Liver (tissue), 9 donors: ENCODE measurements around the gene PARP4. TPM values are rescaled to one million over a fixed set of nuclear protein-coding genes. Genes with fewer than 3 reads are reported as not detected.
"Not testable (repeated sequence)": the region's sequence is repeated elsewhere in the genome, so short reads cannot be mapped to it uniquely, and the experiment has no call there.

Source experiments
- DNase-seq: peaks from one replicate; pipeline ENCODE4 v3.0.0-alpha.2; 2017; ENCODE audit warnings: low spot score
- H3K27ac ChIP-seq, 2 donors: one replicate each; pipeline ENCODE4 v1.7.0; 2013; ENCODE audit warnings: inconsistent platforms in 2 of 2, low read length in 2 of 2, control low read depth in 1 of 2, low read depth in 1 of 2, mild to moderate bottlenecking in 1 of 2
- H3K27me3 ChIP-seq, 4 donors: one replicate each; pipeline versions ENCODE4 v1.6.1 to v1.7.0; 2013; ENCODE audit warnings: low read length in 3 of 4, inconsistent platforms in 1 of 4, mild to moderate bottlenecking in 1 of 4, moderate library complexity in 1 of 4; ENCODE audit not compliant: control insufficient read depth in 4 of 4, insufficient read depth in 4 of 4
- H3K36me3 ChIP-seq, 4 donors: one replicate each; pipeline versions ENCODE4 v1.6.1 to v1.7.0; 2013; ENCODE audit warnings: low read length in 3 of 4, mild to moderate bottlenecking in 3 of 4, low read depth in 1 of 4, moderate library complexity in 1 of 4; ENCODE audit not compliant: control insufficient read depth in 4 of 4, insufficient read depth in 3 of 4
- H3K4me1 ChIP-seq, 4 donors: one replicate each; pipeline versions ENCODE4 v1.6.1 to v1.7.0; 2013; ENCODE audit warnings: low read length in 3 of 4, mild to moderate bottlenecking in 3 of 4, moderate library complexity in 1 of 4; ENCODE audit not compliant: control insufficient read depth in 4 of 4, insufficient read depth in 4 of 4
- H3K4me3 ChIP-seq, 3 donors: one replicate each; pipeline versions ENCODE4 v1.6.1 to v1.7.0; 2013; ENCODE audit warnings: low read length in 3 of 3, control low read depth in 1 of 3, low read depth in 1 of 3, mild to moderate bottlenecking in 1 of 3
- H3K9ac ChIP-seq, 2 donors: one replicate each; pipeline ENCODE4 v1.7.0; 2013; ENCODE audit warnings: low read length in 2 of 2, mild to moderate bottlenecking in 2 of 2, moderate library complexity in 2 of 2, control low read depth in 1 of 2, low read depth in 1 of 2
- H3K9me3 ChIP-seq, 4 donors: one replicate each; pipeline versions ENCODE4 v1.6.1 to v1.7.0; 2013; ENCODE audit warnings: low read length in 3 of 4; ENCODE audit not compliant: control insufficient read depth in 4 of 4
- EGR1 ChIP-seq, 2 donors: IDR thresholded peaks; 2 replicates each; pipeline ENCODE4 v1.6.1; 2016 to 2018; ENCODE audit warnings: antibody characterized with exemption in 2 of 2, low read depth in 2 of 2
- FOXA1 ChIP-seq: IDR thresholded peaks from 2 replicates; pipeline ENCODE4 v1.6.1; 2016; ENCODE audit warnings: antibody characterized with exemption
- FOXA2 ChIP-seq: IDR thresholded peaks from 2 replicates; pipeline ENCODE4 v1.6.1; 2016; ENCODE audit warnings: antibody characterized with exemption
- GABPA ChIP-seq, 2 donors: IDR thresholded peaks in 1 of 2; conservative IDR thresholded peaks in 1 of 2; 2 replicates each; pipeline ENCODE4 v1.6.1; 2016; ENCODE audit warnings: antibody characterized with exemption in 2 of 2, mild to moderate bottlenecking in 1 of 2, moderate library complexity in 1 of 2
- HNF4A ChIP-seq, 2 donors: conservative IDR thresholded peaks; 2 replicates each; pipeline ENCODE4 v1.6.1; 2016; ENCODE audit warnings: antibody characterized with exemption in 2 of 2, mild to moderate bottlenecking in 2 of 2
- HNF4G ChIP-seq: IDR thresholded peaks from 2 replicates; pipeline ENCODE4 v1.6.1; 2016; ENCODE audit warnings: antibody characterized with exemption
- JUND ChIP-seq, 2 donors: IDR thresholded peaks; 2 replicates each; pipeline ENCODE4 v1.6.1; 2016; ENCODE audit warnings: antibody characterized with exemption in 2 of 2
- NR2F2 ChIP-seq: IDR thresholded peaks from 2 replicates; pipeline ENCODE4 v1.6.1; 2016; ENCODE audit warnings: antibody characterized with exemption
- RAD21 ChIP-seq, 2 donors: IDR thresholded peaks; 2 replicates each; pipeline ENCODE4 v1.6.1; 2016; ENCODE audit warnings: antibody characterized with exemption in 2 of 2, mild to moderate bottlenecking in 2 of 2
- SP1 ChIP-seq: IDR thresholded peaks from 2 replicates; pipeline ENCODE4 v1.6.1; 2018; ENCODE audit warnings: antibody characterized with exemption, mild to moderate bottlenecking
- TAF1 ChIP-seq: conservative IDR thresholded peaks from 2 replicates; pipeline ENCODE4 v1.6.1; 2016; ENCODE audit warnings: antibody characterized with exemption, mild to moderate bottlenecking
- YY1 ChIP-seq: IDR thresholded peaks from 2 replicates; pipeline ENCODE4 v1.6.1; 2016; ENCODE audit warnings: antibody characterized with exemption, mild to moderate bottlenecking
- WGBS: extraction: QIAGEN DNeasy Blood & Tissue Kit; methylation state at CpG from one replicate; pipeline ENCODE4 v1.1.7; 2013; 5-methylcytosine and 5-hydroxymethylcytosine counted together
- polyA plus RNA-seq, 2 donors: library from polyadenylated mRNA; stranded (reverse) in 1 of 2; unstranded in 1 of 2; fragments of 200-250 nt in 1 of 2; fragments of >200 nt in 1 of 2; fragmentation: Nextera tagmentation in 1 of 2; extraction: Ambion mirVana in 1 of 2; gene quantifications; one replicate each; pipeline versions ENCODE4 v1.2.1 to v1.2.3, GENCODE V29; 2013 to 2015
- total RNA-seq, 2 donors: library from RNA; depleted of rRNA; stranded (reverse); fragments of >200 nt; gene quantifications; one replicate each; pipeline ENCODE4 v1.2.3, GENCODE V29; 2014
- TF ChIP-seq, protein P1 (sequence below): fragments of 150-350 bp; IDR thresholded peaks from 2 replicates; pipeline ENCODE4 v1.5.1; 2017; ENCODE audit warnings: improper control_type of control experiment, low read depth, low read length; ENCODE audit not compliant: missing input control
- TF ChIP-seq, protein P2 (sequence below): IDR thresholded peaks from 2 replicates; pipeline ENCODE4 v1.6.1; 2016; ENCODE audit warnings: antibody characterized with exemption
- TF ChIP-seq, protein P3 (sequence below): IDR thresholded peaks from 2 replicates; pipeline ENCODE4 v1.6.1; 2016; ENCODE audit warnings: antibody characterized with exemption
- TF ChIP-seq, protein P4 (sequence below): IDR thresholded peaks from 2 replicates; pipeline ENCODE4 v1.6.1; 2016; ENCODE audit warnings: antibody characterized with exemption
- TF ChIP-seq, protein P5 (sequence below): IDR thresholded peaks from 2 replicates; pipeline ENCODE4 v1.6.1; 2016; ENCODE audit warnings: antibody characterized with exemption, mild to moderate bottlenecking
- donor health status: healthy.
- donor health status: healthy.
- donor health status: healthy.
- donor health status: healthy.
- donor health status: healthy.

PARP4 gene
- total and polyA plus RNA-seq, 4 donors, result 10.7 to 29.3 (median 17.7) TPM

DNA sequence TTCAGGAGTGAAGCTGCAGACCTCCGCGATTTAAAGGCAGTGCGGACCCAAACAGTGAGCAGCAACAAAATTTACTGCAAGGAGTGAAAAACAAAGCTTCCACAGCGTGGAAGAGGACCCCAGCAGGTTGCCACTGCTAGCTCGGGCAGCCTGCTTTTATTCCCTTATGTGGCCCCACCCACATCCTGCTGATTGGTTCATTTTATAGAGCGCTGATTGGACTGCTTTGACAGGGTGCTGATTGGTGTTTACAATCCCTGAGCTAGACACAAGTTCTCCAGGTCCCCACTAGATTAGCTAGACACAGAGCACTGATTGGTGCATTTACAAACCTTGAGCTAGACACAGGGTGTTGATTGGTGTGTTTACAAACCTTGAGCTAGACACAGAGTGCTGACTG lies 6.3 kb downstream of the PARP4 start:
- not testable (repeated sequence) for H3K9me3 ChIP-seq, H3K27me3 ChIP-seq, H3K4me3 ChIP-seq, H3K36me3 ChIP-seq, H3K27ac ChIP-seq, H3K9ac ChIP-seq, DNase-seq
- WGBS, result 95% methylated on average over 6 of the region's 6 CpGs
- peaks cover 2 to 12% (median 6%) of the 10 kb centered on the region in 4 donors for H3K4me1 ChIP-seq

DNA sequence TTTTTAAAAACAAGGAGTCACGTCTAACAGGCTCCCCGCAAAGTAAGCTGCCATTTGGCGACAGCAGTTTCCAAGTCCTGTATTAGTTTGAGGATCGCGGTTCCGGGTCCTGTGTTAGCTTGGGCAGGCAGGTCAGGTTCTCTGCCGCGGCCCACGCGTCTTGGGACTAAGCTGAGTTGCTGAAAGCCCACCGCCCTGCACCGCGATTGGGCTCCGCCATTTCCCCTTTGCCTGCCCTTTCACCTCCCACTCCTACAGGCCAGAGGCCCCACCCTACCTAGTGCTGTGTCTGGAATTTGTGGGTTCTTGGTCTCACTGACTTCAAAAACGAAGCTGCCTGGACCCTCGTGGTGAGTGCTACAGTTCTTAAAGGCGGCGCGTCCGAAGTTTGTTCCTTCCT lies 6.8 kb downstream of the PARP4 start:
- no peak overlapping the region for H3K9ac ChIP-seq
- no peak overlapping the region for H3K27ac ChIP-seq
- peaks cover 0 to 9% (median 2%) of the 10 kb centered on the region in 4 donors for H3K36me3 ChIP-seq
- TF ChIP-seq FOXA2, result no peak
- no peak for TF ChIP-seq JUND (IDR thresholded peaks at IDR 0.05)
- TF ChIP-seq, protein P1, sequence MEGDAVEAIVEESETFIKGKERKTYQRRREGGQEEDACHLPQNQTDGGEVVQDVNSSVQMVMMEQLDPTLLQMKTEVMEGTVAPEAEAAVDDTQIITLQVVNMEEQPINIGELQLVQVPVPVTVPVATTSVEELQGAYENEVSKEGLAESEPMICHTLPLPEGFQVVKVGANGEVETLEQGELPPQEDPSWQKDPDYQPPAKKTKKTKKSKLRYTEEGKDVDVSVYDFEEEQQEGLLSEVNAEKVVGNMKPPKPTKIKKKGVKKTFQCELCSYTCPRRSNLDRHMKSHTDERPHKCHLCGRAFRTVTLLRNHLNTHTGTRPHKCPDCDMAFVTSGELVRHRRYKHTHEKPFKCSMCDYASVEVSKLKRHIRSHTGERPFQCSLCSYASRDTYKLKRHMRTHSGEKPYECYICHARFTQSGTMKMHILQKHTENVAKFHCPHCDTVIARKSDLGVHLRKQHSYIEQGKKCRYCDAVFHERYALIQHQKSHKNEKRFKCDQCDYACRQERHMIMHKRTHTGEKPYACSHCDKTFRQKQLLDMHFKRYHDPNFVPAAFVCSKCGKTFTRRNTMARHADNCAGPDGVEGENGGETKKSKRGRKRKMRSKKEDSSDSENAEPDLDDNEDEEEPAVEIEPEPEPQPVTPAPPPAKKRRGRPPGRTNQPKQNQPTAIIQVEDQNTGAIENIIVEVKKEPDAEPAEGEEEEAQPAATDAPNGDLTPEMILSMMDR, result no peak
- TF ChIP-seq, protein P2, sequence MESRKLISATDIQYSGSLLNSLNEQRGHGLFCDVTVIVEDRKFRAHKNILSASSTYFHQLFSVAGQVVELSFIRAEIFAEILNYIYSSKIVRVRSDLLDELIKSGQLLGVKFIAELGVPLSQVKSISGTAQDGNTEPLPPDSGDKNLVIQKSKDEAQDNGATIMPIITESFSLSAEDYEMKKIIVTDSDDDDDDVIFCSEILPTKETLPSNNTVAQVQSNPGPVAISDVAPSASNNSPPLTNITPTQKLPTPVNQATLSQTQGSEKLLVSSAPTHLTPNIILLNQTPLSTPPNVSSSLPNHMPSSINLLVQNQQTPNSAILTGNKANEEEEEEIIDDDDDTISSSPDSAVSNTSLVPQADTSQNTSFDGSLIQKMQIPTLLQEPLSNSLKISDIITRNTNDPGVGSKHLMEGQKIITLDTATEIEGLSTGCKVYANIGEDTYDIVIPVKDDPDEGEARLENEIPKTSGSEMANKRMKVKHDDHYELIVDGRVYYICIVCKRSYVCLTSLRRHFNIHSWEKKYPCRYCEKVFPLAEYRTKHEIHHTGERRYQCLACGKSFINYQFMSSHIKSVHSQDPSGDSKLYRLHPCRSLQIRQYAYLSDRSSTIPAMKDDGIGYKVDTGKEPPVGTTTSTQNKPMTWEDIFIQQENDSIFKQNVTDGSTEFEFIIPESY, result no peak
- no peak for TF ChIP-seq EGR1 (IDR thresholded peaks at IDR 0.05; ENCODE audit: low read depth in 2 of 2)
- TF ChIP-seq HNF4A (conservative IDR thresholded peaks at IDR 0.05), result no peak
- no peak for TF ChIP-seq SP1
- TF ChIP-seq, protein P3, sequence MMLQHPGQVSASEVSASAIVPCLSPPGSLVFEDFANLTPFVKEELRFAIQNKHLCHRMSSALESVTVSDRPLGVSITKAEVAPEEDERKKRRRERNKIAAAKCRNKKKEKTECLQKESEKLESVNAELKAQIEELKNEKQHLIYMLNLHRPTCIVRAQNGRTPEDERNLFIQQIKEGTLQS, result no peak
- no peak for TF ChIP-seq HNF4G
- no peak for TF ChIP-seq YY1
- no peak for TF ChIP-seq NR2F2
- TF ChIP-seq, protein P4, sequence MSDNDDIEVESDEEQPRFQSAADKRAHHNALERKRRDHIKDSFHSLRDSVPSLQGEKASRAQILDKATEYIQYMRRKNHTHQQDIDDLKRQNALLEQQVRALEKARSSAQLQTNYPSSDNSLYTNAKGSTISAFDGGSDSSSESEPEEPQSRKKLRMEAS, result no peak
- TF ChIP-seq GABPA (IDR thresholded peaks at IDR 0.05 in 1 of 2, conservative IDR thresholded peaks at IDR 0.05 in 1 of 2), result no peak
- TF ChIP-seq TAF1, result no peak
- TF ChIP-seq FOXA1, result no peak
- TF ChIP-seq, protein P5, sequence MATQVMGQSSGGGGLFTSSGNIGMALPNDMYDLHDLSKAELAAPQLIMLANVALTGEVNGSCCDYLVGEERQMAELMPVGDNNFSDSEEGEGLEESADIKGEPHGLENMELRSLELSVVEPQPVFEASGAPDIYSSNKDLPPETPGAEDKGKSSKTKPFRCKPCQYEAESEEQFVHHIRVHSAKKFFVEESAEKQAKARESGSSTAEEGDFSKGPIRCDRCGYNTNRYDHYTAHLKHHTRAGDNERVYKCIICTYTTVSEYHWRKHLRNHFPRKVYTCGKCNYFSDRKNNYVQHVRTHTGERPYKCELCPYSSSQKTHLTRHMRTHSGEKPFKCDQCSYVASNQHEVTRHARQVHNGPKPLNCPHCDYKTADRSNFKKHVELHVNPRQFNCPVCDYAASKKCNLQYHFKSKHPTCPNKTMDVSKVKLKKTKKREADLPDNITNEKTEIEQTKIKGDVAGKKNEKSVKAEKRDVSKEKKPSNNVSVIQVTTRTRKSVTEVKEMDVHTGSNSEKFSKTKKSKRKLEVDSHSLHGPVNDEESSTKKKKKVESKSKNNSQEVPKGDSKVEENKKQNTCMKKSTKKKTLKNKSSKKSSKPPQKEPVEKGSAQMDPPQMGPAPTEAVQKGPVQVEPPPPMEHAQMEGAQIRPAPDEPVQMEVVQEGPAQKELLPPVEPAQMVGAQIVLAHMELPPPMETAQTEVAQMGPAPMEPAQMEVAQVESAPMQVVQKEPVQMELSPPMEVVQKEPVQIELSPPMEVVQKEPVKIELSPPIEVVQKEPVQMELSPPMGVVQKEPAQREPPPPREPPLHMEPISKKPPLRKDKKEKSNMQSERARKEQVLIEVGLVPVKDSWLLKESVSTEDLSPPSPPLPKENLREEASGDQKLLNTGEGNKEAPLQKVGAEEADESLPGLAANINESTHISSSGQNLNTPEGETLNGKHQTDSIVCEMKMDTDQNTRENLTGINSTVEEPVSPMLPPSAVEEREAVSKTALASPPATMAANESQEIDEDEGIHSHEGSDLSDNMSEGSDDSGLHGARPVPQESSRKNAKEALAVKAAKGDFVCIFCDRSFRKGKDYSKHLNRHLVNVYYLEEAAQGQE, result no peak
- TF ChIP-seq RAD21 (IDR thresholded peaks at IDR 0.05), result no peak
- 97% methylated on average over 20 of the region's 20 CpGs for WGBS
- no peaks in the 10 kb centered on the region for H3K9me3 ChIP-seq
- H3K4me3 ChIP-seq, result no peak overlapping the region
- no peaks in the 10 kb centered on the region for H3K27me3 ChIP-seq
- H3K4me1 ChIP-seq, result peaks cover 0 to 8% (median 3%) of the 10 kb centered on the region in 4 donors
- DNase-seq, result no peak
